Thyroid gland (tissue), 4 donors: ENCODE data around the gene PPP1R15B. TPM values are rescaled to one million over a fixed set of nuclear protein-coding genes. Genes with fewer than 3 reads are reported as not detected.
A peak's percentile ranks its signal among the peaks of the same experiment; 100 is the strongest.

Source experiments
- DNase-seq, 2 donors: peaks; one replicate each; pipeline ENCODE4 v3.0.0-alpha.2; 2019
- H3K27ac ChIP-seq, 3 donors: fragments of 200-600 bp; sonication (generic); 1 replicate in 2 of 3; 2 replicates in 1 of 3; pipeline ENCODE4 v1.5.1; 2016 to 2019; ENCODE audit warnings: mild to moderate bottlenecking in 1 of 3, moderate library complexity in 1 of 3
- H3K27me3 ChIP-seq: fragments of 200-600 bp; sonication (generic); one replicate; pipeline ENCODE4 v1.5.1; 2019
- H3K36me3 ChIP-seq, 2 donors: fragments of 200-600 bp; sonication (generic); one replicate each; pipeline ENCODE4 v1.5.1; 2016 to 2019
- H3K4me1 ChIP-seq, 2 donors: fragments of 200-600 bp; sonication (generic); one replicate each; pipeline ENCODE4 v1.5.1; 2017 to 2019
- H3K4me3 ChIP-seq, 3 donors: fragments of 200-600 bp; sonication (generic); replicated peaks in 1 of 3; 1 replicate in 2 of 3; 2 replicates in 1 of 3; pipeline ENCODE4 v1.5.1; 2016; ENCODE audit warnings: mild to moderate bottlenecking in 1 of 3
- H3K9me3 ChIP-seq: fragments of 200-600 bp; sonication (generic); one replicate; pipeline ENCODE4 v1.5.1; 2017
- POLR2A ChIP-seq, 2 donors: fragments of 450-650 bp; IDR thresholded peaks; one replicate each; pipeline ENCODE4 v1.6.1; 2017; ENCODE audit warnings: antibody characterized with exemption in 2 of 2, mild to moderate bottlenecking in 2 of 2, moderate library complexity in 1 of 2
- WGBS, 2 donors: methylation state at CpG; one replicate each; pipeline ENCODE4 v1.1.5; 2017; 5-methylcytosine and 5-hydroxymethylcytosine counted together
- intact Hi-C: fragments of 100-400 bp; cut with DNase I; formaldehyde crosslinking; loops from one replicate; pipeline ENCODE4 v1.15.1; 2023
- total RNA-seq, 4 donors: library from RNA; depleted of rRNA; stranded (reverse); fragments of >200 nt; gene quantifications; one replicate each; pipeline ENCODE4 v1.2.3, GENCODE V29; 2016
- TF ChIP-seq, protein P1 (sequence below), 6 experiments: fragments of 200-600 bp in 3 of 6; fragments of 450-650 bp in 3 of 6; sonication (generic) in 3 of 6; IDR thresholded peaks; one replicate each; pipeline ENCODE4 v1.5.1; 2016 to 2019; ENCODE audit warnings: antibody characterized with exemption in 6 of 6, mild to moderate bottlenecking in 2 of 6, inconsistent platforms in 1 of 6, moderate library complexity in 1 of 6

PPP1R15B gene
- total RNA-seq, 4 donors from 2014 or later, result 63.0 to 89.8 (median 66.2) TPM

DNA sequence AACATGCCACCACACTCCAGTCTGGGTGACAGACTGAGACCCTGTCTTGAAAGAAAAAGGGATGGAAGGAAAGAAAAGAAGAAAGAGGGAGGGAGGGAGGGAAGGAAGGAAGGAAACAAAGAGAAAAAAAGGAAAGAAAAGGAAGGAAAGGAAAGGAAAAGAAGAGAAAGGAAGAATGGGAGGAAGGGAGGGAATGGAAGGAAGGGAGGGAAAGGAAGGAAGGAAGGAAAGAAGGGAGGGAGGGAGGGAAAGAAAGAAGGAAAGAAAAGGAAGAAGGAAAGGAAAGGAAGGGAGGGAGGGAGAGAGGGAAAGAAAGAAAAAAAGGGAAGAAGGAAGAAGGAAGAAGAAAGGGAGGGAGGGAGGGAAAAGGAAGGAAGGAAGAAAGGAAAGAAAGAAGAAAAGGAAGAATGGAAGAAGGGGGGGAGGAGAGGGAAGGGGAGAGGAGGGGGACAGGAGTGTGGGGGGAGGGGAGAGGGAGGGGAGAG, 5.0 kb upstream of the PPP1R15B start:
- TF ChIP-seq, protein P1, sequence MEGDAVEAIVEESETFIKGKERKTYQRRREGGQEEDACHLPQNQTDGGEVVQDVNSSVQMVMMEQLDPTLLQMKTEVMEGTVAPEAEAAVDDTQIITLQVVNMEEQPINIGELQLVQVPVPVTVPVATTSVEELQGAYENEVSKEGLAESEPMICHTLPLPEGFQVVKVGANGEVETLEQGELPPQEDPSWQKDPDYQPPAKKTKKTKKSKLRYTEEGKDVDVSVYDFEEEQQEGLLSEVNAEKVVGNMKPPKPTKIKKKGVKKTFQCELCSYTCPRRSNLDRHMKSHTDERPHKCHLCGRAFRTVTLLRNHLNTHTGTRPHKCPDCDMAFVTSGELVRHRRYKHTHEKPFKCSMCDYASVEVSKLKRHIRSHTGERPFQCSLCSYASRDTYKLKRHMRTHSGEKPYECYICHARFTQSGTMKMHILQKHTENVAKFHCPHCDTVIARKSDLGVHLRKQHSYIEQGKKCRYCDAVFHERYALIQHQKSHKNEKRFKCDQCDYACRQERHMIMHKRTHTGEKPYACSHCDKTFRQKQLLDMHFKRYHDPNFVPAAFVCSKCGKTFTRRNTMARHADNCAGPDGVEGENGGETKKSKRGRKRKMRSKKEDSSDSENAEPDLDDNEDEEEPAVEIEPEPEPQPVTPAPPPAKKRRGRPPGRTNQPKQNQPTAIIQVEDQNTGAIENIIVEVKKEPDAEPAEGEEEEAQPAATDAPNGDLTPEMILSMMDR (IDR thresholded peaks at IDR 0.05), result no peak
- TF ChIP-seq POLR2A (IDR thresholded peaks at IDR 0.05), result no peak
- Histone ChIP-seq H3K36me3 (peaks cover 0 to 3% of the 10 kb centered on the region in 2 donors), H3K9me3 (no peaks in the 10 kb centered on the region), H3K27me3 (no peaks in the 10 kb centered on the region), H3K4me3 (no peak overlapping the region), H3K27ac (peak overlapping the region; percentile 13 to 72 (median 63)), H3K4me1 (peaks cover 16 to 37% of the 10 kb centered on the region in 2 donors)
- intact Hi-C loops, result no loop called here
- no peak for DNase-seq

DNA sequence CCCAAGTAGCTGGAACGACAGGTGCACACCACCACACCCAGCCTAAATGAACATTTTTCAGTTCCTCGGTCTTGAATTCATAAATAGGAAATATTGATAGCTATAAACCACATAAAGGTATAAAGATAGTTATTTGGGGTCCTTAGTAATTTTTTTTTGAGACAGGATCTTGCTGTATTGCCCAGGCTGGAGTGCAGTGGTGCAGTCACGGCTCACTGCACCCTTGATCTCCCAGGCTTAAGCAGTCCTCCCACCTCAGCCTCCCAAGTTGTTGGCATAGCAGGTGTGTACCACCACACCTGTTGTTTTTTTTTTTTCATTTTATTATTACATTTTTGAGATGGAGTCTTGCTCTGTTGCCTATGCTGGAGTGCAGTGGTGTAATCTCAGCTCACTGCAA, 3.7 kb upstream of the PPP1R15B start:
- Histone ChIP-seq H3K36me3 (no peaks in the 10 kb centered on the region), H3K4me1 (peaks cover 16 to 37% of the 10 kb centered on the region in 2 donors), H3K27me3 (no peaks in the 10 kb centered on the region), H3K4me3 (no peak overlapping the region), H3K9me3 (no peaks in the 10 kb centered on the region), H3K27ac (peak overlapping the region in 1 of 3 donors; percentile 63)
- TF ChIP-seq, protein P1 (IDR thresholded peaks at IDR 0.05), result no peak
- 94 to 95% methylated on average over 3 of the region's 3 CpGs for WGBS, 2 donors
- intact Hi-C loops, result no loop called here
- no peak for DNase-seq

DNA sequence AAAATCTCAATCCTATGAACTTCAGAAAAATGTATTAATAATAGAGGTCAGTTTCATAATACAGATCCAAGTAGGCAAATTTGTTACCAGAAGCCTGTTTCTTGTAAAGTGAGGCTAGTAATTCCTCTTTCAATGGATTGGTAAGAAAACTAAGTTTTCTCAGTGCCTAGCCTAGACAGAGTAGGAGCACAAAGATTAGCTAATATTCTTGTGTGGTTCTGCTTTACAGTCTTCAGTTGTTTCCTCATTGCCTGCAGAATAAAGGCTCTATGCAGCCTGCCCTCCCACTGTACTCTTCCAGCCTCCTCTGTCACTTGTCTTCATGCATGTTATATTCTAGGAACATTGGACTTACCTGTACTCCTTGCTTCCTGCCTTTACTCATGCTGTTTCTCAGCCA, 2.4 kb upstream of the PPP1R15B start:
- H3K36me3 ChIP-seq, result no peaks in the 10 kb centered on the region
- no peak overlapping the region for H3K4me3 ChIP-seq
- H3K27me3 ChIP-seq, result no peaks in the 10 kb centered on the region
- no peaks in the 10 kb centered on the region for H3K9me3 ChIP-seq
- DNase-seq, result no peak
- TF ChIP-seq, protein P1 (IDR thresholded peaks at IDR 0.05), result no peak
- no peak for TF ChIP-seq POLR2A (IDR thresholded peaks at IDR 0.05)
- H3K27ac ChIP-seq, result no peak overlapping the region
- peaks cover 16 to 33% of the 10 kb centered on the region in 2 donors for H3K4me1 ChIP-seq
- intact Hi-C loops, result no loop called here

DNA sequence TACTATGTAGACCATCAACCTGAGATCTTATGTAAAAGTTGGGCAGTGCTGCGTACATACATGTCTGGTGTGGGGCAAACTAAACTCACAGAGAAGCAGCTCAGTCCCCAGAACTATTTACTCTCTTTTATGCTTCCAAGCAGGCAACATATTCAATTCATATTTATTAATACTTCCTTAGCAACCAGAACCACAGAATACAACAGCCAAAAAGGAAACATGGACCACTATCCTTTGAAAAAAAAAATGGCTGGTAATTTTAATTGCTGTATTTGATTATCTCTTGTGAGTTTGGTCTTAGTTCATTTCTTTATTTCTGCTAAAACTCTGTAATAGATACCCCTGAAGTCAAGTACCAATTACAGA, 1.5 kb upstream of the PPP1R15B start:
- Histone ChIP-seq H3K27ac (no peak overlapping the region), H3K27me3 (no peaks in the 10 kb centered on the region), H3K36me3 (no peaks in the 10 kb centered on the region), H3K9me3 (no peaks in the 10 kb centered on the region), H3K4me3 (no peak overlapping the region), H3K4me1 (peaks cover 13 to 24% of the 10 kb centered on the region in 2 donors)
- no peak for TF ChIP-seq POLR2A (IDR thresholded peaks at IDR 0.05)
- TF ChIP-seq, protein P1 (IDR thresholded peaks at IDR 0.05), result no peak
- intact Hi-C loops, result no loop called here
- no peak for DNase-seq
- 96 to 100% methylated on average over 1 of the region's 1 CpG for WGBS, 2 donors

DNA sequence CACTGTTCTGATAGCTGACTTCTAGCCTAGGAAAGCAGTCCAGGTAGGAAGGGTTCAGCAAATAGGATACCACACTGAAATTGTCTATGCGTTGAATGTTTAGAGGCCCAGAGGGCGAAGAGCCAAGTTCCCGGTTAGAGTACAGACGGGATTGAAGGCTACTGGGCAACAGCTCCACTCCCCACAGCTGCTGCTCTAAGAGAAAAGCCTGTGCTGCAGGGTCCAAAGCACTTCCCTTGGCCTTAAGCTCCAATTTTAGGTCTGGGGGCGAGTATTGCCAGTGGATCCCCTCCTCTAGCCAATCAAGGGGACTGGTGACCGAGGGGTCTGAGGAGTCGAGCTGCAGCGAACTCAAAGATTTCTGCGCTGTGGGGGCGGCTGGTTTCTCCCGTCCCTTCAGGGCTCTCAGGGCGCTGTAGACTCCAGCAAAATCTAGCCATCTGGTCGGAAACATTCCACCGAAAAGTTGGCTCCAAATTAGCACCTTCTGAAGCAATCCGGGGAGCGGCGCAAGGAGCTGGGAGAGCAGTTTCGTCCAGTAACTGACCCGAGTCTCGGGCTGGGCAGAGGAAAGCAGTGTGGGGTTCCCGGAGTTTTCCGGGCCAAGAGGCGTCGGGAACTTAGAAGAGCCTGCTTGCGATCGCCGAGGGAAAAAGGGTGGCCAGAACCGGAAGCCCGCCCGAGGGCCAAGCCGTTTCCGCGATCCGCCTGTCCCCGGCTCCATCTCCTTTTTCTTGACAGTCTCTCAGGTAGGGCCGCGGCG, 748 bp downstream of the PPP1R15B start:
- peak overlapping the region; percentile 90 to 94 (median 91) for H3K4me3 ChIP-seq
- peak; percentile 47 to 49 for DNase-seq
- peaks cover 10 to 14% of the 10 kb centered on the region in 2 donors for H3K4me1 ChIP-seq
- H3K27ac ChIP-seq, result peak overlapping the region; percentile 99 to 100 (median 99)
- intact Hi-C loops, result no loop called here
- TF ChIP-seq, protein P1 (IDR thresholded peaks at IDR 0.05), result no peak
- no peak for TF ChIP-seq POLR2A (IDR thresholded peaks at IDR 0.05)
- no peaks in the 10 kb centered on the region for H3K9me3 ChIP-seq
- H3K27me3 ChIP-seq, result no peaks in the 10 kb centered on the region
- WGBS, 2 donors, result 0% methylated on average over 17 to 23 of the region's 38 CpGs
- no peaks in the 10 kb centered on the region for H3K36me3 ChIP-seq
